GM18508 (cell line): ENCODE results near the gene NPIPA5.
"Not testable (repeated sequence)": the region's sequence is repeated elsewhere in the genome, so short reads cannot be mapped to it uniquely, and the experiment has no call there.

ENCODE experiments used
- ATAC-seq: cut with Tn5 transposase; IDR thresholded peaks from one replicate; pipeline ENCODE4 v1.9.1; 2021; ENCODE audit warnings: moderate number of reproducible peaks; ENCODE audit not compliant: insufficient read depth, unreplicated experiment

NPIPA5 gene

DNA sequence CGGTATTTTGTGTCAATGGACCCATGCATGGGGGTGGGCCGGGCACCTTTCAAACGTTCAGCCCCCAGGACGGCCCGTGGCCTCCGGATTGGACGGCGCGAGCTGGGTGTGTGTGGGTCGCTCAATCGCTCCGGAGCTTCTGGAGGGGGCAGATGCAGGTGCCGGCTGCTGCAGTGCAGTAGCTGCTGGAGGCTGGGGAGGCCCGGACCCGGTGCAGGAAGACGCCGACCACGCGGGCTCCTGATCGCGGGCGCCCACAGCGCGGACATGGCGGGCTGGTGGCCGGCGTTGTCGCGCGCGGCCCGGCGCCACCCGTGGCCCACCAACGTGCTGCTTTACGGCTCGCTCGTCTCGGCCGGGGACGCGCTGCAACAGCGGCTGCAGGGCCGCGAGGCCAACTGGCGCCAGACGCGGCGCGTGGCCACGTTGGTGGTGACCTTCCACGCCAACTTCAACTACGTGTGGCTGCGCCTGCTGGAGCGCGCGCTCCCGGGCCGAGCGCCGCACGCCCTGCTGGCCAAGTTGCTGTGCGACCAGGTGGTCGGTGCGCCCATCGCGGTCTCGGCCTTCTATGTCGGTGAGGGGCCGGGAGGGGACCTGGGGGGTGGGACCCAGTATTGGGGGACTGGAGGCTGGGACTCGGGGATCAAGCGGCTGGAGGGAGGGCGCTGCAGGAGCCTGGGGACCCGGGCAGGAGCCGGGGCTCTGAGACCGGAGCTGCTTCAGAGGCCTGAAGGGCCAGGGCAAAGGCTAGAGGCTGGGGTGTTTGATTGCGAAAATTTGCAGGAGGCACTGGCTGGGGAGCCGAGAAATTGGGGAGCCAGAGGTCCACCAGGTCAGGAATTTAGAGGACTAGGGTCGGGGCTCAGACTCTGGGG, 17.8 kb upstream of the NPIPA5 start, which contains the start of gene MPV17L:
Gene MPV17L (plus strand): TSS at position 124 of the 878 bp plus-strand sequence. CDS start 144 bp downstream, at position 268.
- ATAC-seq, result not testable (repeated sequence)

DNA sequence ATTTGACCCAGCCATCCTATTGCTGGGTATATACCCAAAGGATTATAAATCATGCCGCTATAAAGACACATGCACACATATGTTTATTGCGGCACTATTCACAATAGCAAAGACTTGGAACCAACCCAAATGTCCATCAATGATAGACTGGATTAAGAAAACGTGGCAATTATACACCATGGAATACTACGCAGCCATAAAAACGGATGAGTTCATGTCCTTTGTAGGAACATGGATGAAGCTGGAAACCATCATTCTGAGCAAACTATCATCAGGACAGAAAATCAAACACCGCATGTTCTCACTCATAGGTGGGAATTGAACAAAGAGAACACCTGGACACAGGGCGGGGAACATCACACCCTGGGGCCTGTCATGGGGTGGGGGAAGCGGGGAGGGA, 14.9 kb upstream of the NPIPA5 start:
- not testable (repeated sequence) for ATAC-seq

- ATAC-seq, result not testable (repeated sequence)
Measured at GRCh38 chr16:15389916-15390315, 11.8 kb upstream of the NPIPA5 start.

- not testable (repeated sequence) for ATAC-seq
Measured at GRCh38 chr16:15388060-15388459, 10.0 kb upstream of the NPIPA5 start.

GRCh38 chr16:15382810-15383209, 4.7 kb upstream of the NPIPA5 start:
- ATAC-seq, result not testable (repeated sequence)

DNA sequence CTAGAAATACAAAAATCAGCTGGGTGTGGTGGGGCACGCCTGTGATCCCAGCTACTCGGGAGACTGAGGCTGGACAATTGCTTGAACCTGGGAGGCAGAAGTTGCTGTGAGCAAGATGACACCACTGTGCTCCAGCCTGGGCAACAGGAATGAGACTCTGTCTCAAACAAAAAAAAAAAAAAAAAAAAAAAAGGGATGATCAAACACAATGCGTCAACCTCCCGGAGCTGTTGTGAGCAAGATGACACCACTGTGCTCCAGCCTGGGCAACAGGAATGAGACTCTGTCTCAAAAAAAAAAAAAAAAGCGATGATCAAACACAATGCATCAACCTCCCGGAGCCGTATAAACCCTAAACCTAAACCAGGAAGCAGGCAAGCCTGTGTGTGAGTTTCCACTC, 20.6 kb downstream of the NPIPA5 start:
- ATAC-seq, result not testable (repeated sequence)

GRCh38 chr16:15354846-15355245, 23.2 kb downstream of the NPIPA5 start:
- ATAC-seq, result not testable (repeated sequence)

DNA sequence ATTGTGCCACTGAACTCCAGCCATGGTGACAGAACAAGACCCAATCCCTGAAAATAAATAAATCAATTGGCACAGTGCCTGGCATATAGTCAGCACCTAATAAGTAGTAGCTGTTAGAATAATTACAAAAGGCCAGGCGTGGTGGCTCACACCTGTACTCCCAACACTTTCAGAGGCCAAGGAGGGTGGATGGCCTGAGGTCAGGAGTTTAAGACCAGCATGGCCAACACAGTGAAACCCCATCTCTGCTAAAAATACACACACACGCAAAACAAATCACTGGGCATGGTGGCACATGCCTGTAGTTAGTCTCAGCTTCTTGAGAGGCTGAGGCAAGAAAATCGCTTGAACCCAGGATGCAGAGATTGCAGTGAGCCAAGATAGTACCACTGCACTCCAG, 25.2 kb downstream of the NPIPA5 start:
- not testable (repeated sequence) for ATAC-seq

- not testable (repeated sequence) for ATAC-seq
Measured at GRCh38 chr16:15351745-15352144, 26.3 kb downstream of the NPIPA5 start.

DNA sequence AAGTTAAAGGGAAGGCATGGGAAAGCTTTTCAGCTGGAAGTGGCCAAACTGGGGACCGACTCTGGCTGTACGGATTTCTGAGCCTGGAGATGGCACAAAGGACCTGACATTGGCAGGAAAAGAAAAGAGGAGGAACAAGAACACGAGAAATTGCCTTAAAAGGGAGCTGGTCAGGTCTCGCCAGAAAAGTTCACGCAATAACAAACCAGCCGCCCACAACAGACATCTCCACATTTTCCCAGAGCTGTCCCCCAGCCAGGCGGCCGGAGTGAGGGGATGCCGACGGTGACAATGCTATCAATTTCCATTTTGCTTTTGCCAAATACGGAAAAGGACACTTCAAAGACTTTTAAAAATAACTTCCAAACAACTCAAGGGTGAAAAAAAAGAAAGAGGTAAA, 26.8 kb downstream of the NPIPA5 start:
- not testable (repeated sequence) for ATAC-seq

GRCh38 chr16:15348721-15349120, 29.4 kb downstream of the NPIPA5 start:
- ATAC-seq, result not testable (repeated sequence)

DNA sequence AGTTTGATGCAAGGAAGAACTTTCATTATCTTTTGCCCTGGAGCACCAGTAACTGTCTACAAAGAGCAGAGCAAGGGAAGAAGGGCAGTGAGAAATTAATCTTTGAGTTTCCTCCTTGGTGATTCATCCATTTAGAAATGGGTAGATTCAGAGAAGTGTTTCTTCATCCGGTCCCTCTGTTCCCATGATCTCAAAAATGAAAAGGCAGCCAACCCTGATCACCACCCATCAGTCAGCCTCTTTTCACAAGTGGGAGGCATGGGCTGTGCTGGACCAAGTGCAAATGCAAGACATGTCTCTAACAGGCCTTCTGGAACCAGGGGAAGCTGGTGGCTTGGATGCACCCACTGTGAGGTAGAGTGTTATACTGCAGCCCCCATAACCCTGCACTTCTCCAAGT, 35.8 kb downstream of the NPIPA5 start:
- not testable (repeated sequence) for ATAC-seq

DNA sequence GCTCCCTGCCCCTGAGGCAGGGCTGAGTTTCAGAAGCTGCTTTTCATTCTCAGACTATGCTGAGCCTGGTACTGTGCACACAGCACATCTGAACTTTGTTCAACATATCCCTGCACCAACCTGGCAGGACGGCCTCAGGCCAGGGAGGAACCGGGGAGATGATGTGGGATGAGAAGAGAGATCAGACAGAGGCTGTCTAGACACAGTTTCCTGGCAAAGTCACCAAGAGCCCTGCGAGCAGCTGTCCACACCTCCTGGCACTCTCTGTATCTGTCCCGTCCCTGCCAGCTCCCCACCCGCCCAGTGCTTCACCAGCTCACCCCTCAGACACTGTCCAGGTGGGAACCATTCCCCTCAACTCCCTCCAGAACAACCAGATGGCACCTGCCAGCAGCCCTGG, 39.1 kb downstream of the NPIPA5 start:
- ATAC-seq, result not testable (repeated sequence)

- not testable (repeated sequence) for ATAC-seq
Measured at GRCh38 chr16:15337974-15338605, 40.0 kb downstream of the NPIPA5 start.

- not testable (repeated sequence) for ATAC-seq
Measured at GRCh38 chr16:15335609-15336008, 42.5 kb downstream of the NPIPA5 start.

DNA sequence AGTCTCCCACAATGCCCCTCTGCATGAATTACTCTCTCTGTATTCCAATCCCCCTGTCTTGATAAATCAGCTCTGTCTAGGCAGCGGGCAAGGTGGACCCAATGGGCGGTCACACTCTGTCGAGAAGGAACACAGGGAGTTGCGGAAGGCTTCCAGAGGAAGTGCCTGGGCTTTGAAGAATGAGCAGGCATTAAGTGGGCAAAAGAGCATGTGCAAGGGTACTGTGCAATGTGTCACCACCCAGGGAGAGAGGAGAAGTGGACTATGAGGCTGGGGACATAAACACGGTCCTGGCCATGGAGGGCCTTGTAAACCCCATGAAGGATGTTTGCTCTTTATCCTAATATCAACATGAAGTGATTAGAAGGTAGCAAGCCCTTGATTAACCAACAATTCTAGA, 44.1 kb downstream of the NPIPA5 start:
- not testable (repeated sequence) for ATAC-seq

DNA sequence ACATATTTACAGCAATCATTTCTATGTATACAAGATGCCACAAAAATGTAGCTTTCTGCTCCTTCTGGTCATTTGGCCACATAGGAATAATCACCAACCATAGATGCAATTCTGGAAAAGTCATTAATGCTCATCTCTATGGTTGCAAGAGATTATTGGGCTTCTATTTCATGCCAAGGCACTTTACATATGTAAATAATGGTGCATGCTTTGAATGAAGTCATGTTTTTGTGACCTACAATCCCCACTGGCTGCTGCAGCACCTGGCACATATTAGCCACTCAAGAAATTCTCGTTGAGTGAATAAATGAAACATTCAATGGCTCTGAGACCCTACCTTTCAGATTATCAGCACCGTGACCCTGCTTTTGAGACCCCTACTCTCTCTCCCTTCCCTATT, 47.1 kb downstream of the NPIPA5 start:
- not testable (repeated sequence) for ATAC-seq

DNA sequence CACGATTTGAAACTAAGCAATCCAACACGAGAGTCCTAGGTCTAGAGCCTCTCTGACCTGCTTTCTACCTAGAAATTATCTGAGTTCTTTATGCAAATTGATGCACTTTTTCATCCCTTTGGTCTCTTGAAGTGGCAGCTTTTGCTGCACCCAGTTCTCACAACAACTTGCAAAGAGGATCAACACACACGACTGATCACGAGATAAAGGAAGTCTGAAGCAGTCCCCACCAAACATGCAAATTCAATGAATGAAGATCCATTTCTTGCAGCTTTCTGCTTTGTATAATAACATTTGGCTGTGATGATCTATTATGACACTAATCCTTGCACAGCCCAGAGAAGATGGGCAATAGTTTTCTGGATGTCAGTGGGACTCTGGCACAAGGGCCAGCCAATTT, 53.1 kb downstream of the NPIPA5 start:
- ATAC-seq, result not testable (repeated sequence)

DNA sequence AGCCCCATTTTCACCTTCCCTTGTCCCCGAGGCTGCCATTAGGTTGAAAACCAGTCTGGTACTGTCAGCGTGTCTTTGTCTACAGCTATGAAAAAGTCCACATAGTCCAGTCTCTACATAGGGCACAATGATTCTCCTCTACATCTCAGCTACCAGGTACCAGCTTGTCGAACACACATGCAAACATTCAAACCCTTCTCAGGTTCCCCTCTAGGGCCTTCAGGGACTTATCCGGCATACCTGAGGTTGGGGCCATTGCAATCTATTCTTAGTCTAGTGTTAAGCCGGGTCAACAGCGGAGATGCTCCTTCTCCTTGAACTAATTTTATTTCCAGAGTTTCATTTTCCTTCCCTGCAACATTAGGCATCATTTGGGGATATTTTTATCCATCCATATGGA, 54.7 kb downstream of the NPIPA5 start:
- ATAC-seq, result not testable (repeated sequence)

GRCh38 chr16:15321221-15321620, 56.9 kb downstream of the NPIPA5 start:
- ATAC-seq, result not testable (repeated sequence)

DNA sequence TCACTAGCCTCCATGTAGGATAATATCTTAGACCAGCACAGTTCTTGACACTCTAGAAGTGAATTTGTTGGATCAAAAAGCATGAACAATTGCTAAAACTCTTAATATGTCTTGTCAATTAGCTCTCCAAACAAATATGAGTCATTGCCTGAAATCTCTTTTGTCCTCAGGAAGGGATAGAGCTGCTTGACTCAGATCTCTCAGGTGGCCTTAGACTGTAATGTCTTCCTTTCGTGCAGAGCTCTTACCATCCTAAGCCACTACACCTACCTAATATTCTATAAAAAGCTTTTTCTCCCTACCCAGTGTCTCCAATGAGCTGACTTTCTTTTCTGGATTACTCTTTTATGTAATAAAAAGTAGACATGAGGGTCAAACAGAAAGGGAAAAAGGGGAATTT, 63.5 kb downstream of the NPIPA5 start:
- ATAC-seq, result not testable (repeated sequence)
